Measurements from ENCODE around the gene RBM44. TPM values are rescaled to one million over a fixed set of nuclear protein-coding genes. Genes with fewer than 3 reads are reported as not detected.

Gene RBM44
- total RNA-seq, 1 donor from 2014 or later: 0.44 TPM

DNA sequence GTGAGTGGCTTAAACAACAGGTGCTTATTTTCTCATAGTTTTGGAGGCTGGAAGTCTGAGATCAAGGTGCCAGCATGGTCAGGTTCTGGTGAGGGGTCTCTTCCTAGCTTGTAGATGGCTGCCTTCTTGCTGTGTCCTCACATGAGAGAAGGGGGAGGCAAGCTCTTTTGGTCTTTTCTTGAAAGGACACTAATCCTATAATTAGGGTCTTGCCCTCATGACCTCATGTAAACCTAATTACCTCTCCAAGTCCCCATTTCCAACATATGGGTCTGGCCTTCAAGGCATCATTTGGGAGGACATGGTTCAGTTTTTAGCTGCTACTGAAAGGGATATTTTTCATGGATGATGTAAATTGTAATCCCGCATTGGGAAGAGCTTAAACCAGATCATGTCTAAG is 18.0 kb downstream of the RBM44 start:
- Mint-ChIP-seq H3K27ac (ENCODE audit: unreplicated experiment) (no peak overlapping the region), H3K4me1 (ENCODE audit: unreplicated experiment) (no peaks in the 10 kb centered on the region), H3K9me3 (ENCODE audit: unreplicated experiment) (no peaks in the 10 kb centered on the region), H3K27me3 (ENCODE audit: unreplicated experiment) (no peaks in the 10 kb centered on the region), H3K4me3 (ENCODE audit: unreplicated experiment) (no peak overlapping the region), H3K36me3 (ENCODE audit: low read depth, unreplicated experiment) (no peaks in the 10 kb centered on the region)
- TF ChIP-seq, protein P1, sequence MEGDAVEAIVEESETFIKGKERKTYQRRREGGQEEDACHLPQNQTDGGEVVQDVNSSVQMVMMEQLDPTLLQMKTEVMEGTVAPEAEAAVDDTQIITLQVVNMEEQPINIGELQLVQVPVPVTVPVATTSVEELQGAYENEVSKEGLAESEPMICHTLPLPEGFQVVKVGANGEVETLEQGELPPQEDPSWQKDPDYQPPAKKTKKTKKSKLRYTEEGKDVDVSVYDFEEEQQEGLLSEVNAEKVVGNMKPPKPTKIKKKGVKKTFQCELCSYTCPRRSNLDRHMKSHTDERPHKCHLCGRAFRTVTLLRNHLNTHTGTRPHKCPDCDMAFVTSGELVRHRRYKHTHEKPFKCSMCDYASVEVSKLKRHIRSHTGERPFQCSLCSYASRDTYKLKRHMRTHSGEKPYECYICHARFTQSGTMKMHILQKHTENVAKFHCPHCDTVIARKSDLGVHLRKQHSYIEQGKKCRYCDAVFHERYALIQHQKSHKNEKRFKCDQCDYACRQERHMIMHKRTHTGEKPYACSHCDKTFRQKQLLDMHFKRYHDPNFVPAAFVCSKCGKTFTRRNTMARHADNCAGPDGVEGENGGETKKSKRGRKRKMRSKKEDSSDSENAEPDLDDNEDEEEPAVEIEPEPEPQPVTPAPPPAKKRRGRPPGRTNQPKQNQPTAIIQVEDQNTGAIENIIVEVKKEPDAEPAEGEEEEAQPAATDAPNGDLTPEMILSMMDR (IDR thresholded peaks at IDR 0.05; ENCODE audit: unreplicated experiment): no peak
- DNase-seq (ENCODE audit: low spot score): no peak

DNA sequence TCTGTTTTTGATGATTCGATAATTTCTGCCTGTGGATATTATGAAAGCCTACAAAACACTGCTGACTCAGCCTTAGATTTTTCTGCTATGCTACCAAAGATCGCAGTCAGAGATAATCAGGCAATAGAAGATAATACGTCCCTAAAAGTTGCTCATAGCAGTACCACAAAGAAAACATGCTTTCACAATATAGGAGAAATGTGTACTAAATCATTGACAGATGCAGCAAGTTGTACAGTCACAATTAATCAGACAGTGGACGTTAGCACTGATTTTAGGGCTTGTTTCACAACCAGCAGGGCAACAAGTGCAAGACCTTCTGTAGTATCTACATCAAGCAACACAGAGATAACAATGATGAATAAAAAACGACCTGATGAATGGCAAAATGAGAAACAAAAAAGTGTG is 19.5 kb downstream of the RBM44 start:
- Mint-ChIP-seq H3K27ac (ENCODE audit: unreplicated experiment) (no peak overlapping the region), H3K27me3 (ENCODE audit: unreplicated experiment) (peaks cover 1% of the 10 kb centered on the region), H3K9me3 (ENCODE audit: unreplicated experiment) (no peaks in the 10 kb centered on the region), H3K4me3 (ENCODE audit: unreplicated experiment) (no peak overlapping the region), H3K36me3 (ENCODE audit: low read depth, unreplicated experiment) (no peaks in the 10 kb centered on the region), H3K4me1 (ENCODE audit: unreplicated experiment) (no peaks in the 10 kb centered on the region)
- DNase-seq (ENCODE audit: low spot score): no peak
- TF ChIP-seq, protein P1 (IDR thresholded peaks at IDR 0.05; ENCODE audit: unreplicated experiment): no peak

GRCh38 chr2:237819231-237819630 is 20.7 kb downstream of the RBM44 start:
- Mint-ChIP-seq H3K27me3 (ENCODE audit: unreplicated experiment) (peaks cover 3% of the 10 kb centered on the region), H3K4me1 (ENCODE audit: unreplicated experiment) (no peaks in the 10 kb centered on the region), H3K4me3 (ENCODE audit: unreplicated experiment) (no peak overlapping the region), H3K27ac (ENCODE audit: unreplicated experiment) (no peak overlapping the region), H3K9me3 (ENCODE audit: unreplicated experiment) (no peaks in the 10 kb centered on the region), H3K36me3 (ENCODE audit: low read depth, unreplicated experiment) (no peaks in the 10 kb centered on the region)
- TF ChIP-seq, protein P1 (IDR thresholded peaks at IDR 0.05; ENCODE audit: unreplicated experiment): no peak
- no peak for DNase-seq (ENCODE audit: low spot score)

DNA sequence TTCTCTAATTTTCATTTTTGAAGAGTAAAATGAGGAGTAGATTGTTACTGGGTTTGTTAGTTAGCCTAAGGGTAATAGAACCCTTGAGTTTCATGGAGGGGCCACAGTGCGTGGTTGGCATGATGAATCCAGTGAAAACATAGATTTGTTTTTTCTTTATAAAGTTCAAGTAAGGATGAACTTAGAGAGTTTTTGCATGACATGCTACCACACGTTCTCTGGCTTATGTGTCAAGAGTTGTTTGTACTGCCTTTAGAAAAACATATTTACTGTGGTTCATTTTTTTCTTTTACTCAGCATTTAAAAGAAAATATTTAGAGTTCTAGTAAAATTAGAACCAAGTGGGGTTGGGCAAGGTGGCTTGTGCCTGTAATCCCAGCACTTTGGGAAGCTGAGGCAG is 21.8 kb downstream of the RBM44 start:
- H3K4me1 Mint-ChIP-seq (ENCODE audit: unreplicated experiment): no peaks in the 10 kb centered on the region
- no peaks in the 10 kb centered on the region for H3K36me3 Mint-ChIP-seq (ENCODE audit: low read depth, unreplicated experiment)
- H3K4me3 Mint-ChIP-seq (ENCODE audit: unreplicated experiment): no peak overlapping the region
- no peak overlapping the region for H3K27ac Mint-ChIP-seq (ENCODE audit: unreplicated experiment)
- no peak for DNase-seq (ENCODE audit: low spot score)
- H3K27me3 Mint-ChIP-seq (ENCODE audit: unreplicated experiment): peaks cover 3% of the 10 kb centered on the region
- TF ChIP-seq, protein P1 (IDR thresholded peaks at IDR 0.05; ENCODE audit: unreplicated experiment): no peak
- no peaks in the 10 kb centered on the region for H3K9me3 Mint-ChIP-seq (ENCODE audit: unreplicated experiment)

DNA sequence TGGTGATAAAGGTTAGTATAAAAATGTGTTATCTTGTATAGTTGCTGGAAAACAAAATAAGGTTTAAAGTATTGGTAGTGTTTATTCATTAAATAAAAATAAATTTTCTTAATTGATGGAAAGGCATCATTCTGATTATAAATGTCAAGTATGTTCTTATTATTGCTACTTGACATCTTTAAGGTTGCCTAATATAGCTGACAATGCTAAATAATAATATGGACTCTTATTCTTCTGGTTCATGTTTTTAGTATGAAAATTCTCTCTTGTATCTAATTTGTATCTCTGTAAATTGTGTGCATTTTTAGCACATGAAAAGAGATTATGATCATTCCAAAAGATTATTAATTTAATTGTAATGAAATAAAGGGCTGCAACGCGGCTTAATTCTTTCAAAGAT is 25.0 kb downstream of the RBM44 start:
- peaks cover 3% of the 10 kb centered on the region for H3K27me3 Mint-ChIP-seq (ENCODE audit: unreplicated experiment)
- H3K4me3 Mint-ChIP-seq (ENCODE audit: unreplicated experiment): no peak overlapping the region
- TF ChIP-seq, protein P1 (IDR thresholded peaks at IDR 0.05; ENCODE audit: unreplicated experiment): no peak
- H3K9me3 Mint-ChIP-seq (ENCODE audit: unreplicated experiment): no peaks in the 10 kb centered on the region
- H3K36me3 Mint-ChIP-seq (ENCODE audit: low read depth, unreplicated experiment): no peaks in the 10 kb centered on the region
- DNase-seq (ENCODE audit: low spot score): no peak
- H3K4me1 Mint-ChIP-seq (ENCODE audit: unreplicated experiment): no peaks in the 10 kb centered on the region
- H3K27ac Mint-ChIP-seq (ENCODE audit: unreplicated experiment): no peak overlapping the region
